IPS-11a (cell line): ENCODE measurements around the gene ATP6V0C.

Source experiments
- H3K4me3 ChIP-seq: one replicate; pipeline ENCODE4 v1.5.1; 2013; ENCODE audit warnings: low read depth, low read length, control low read depth

ATP6V0C gene

DNA sequence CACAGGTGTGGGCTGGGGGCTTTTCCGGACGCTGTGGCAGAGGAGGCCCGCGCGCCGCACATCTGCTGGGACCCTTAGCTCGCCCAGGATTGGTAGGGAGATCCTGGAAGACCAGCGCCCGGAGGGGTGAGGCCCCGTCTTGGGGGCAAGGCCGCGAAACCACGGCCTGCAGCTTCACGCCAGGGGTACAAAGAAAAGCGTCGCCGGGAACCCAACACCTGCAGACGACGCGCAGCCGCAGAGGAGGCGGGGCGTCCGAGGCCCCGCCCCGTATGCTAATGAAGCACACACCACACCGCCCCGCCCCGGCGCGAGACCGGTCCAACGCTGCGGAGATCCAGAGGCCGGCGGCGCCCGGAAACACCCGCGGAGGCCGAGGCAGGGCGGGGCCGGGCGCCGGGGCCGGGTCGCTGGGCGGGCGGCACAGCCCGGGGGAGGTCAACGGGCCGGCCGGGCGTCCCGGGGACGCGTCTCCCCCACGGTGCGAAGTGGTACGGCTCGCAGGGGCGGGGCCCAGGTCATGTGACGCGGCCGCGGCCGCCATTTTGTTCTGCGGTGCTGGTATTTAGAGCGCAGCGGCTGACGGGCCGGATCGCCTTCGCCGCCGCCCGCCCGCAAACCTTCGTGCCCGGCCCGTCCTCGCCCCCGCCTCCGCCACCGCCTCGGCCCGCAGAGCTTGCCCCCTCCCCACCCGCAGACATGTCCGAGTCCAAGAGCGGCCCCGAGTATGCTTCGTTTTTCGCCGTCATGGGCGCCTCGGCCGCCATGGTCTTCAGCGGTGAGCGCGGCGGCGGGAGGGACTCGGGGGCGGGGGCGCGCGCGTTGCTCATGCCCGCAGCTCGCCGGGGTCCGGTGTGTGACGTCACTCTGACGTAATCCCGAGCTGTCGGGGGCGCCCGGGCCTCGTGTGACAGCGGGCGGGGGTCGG, at the start of gene ATP6V0C:
Gene ATP6V0C (plus strand): TSS at position 548 of the 928 bp plus-strand sequence. CDS start 152 bp downstream, at position 700.
- peak within 1 kb of the TSS; percentile 77 for H3K4me3 ChIP-seq

DNA sequence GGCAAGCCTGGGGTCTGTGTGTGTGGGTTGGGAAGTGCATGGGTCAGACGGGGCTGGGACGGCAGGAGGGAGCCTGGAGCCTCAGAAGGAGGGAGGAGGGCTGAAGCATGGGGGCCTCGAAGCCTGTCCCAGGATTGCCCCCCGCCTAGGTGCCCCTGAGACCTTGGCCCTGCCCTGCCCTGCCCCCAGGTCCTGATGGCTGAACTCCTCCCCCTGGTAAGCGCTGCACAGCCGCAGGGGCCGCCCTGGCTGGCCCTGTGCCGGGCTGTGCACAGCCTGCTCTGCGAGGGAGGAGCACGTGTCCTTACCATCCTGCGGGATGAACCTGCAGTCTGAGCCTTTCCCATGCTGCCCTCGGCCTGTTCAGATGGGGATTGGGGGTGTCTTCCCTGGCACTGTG, 49.4 kb upstream of the ATP6V0C start:
- H3K4me3 ChIP-seq = no peak overlapping the region

DNA sequence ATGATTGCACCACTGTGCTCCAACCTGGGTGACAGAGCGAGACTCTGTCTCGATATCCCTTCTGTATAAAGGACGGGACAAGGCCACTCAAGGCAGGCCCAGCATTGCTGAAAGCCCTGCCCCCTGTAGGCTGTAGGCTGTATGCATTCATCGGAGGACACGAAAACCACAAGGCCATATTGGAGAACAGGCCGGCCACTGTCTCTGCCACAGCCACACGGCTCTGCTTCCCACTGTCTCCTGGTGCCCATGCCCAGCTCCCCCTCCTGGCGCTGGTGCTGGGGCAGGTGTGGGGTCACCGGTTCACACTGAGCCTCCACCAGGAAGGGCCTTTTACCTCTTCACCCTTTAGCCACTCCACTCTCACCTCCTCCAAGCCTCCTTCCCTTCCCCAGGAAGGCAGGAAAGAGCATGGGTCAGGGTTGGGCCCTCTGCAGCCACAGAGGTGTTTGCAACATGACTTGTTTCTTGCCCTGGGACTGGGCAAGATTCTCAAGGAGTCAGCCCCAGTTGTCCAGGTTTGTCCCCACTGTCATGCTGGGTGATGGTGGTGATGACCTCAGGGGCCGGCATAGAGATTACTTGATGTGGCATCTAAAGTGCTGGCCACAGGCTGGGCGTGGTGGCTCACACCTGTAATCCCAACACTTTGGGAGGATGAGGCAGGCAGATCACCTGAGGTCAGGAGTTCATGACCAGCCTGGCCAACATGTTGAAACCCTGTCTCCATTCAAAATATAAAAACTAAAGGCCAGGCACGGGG, 47.9 kb upstream of the ATP6V0C start:
- H3K4me3 ChIP-seq = no peak overlapping the region

DNA sequence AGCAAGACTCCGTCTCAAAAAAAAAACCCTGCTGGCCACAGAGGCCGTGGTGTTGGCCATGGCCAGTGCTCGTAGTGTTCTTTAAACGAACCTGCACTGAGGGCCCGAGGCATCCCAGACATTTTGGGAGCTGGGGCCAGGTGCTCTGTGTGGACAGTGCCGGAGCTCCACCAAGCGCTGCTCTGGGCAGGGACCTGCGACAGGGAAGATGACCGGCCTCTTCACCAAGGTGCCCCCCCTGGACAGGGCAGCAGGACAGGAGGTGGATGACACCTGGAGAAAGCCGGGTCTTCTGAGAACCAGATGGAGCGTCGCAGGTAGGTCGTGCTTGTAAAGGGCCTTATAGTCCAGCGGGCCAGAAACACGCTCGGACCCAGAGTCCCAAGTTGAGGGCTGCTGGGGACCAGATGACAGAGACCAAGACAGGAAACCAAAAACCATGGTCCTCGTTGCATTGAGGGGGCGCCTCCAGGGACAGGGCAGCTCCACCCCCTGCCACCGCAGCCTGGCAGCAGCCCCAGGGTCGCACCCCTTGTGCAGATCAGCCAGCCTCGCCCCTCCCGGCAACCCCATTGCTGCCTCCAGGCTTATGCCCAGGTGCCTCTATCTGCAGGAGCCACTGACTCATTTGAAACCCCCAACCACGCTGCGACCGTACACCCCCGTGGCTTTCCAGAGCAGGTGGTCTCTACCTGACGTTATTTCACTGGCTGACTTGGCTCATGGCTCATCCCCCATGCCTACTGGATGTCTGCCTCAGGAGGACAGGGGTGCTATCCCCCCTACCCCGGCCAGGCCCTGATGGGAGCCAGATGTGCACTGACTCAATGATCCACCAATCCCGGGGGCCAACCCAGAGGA, 46.9 kb upstream of the ATP6V0C start:
- no peak overlapping the region for H3K4me3 ChIP-seq

DNA sequence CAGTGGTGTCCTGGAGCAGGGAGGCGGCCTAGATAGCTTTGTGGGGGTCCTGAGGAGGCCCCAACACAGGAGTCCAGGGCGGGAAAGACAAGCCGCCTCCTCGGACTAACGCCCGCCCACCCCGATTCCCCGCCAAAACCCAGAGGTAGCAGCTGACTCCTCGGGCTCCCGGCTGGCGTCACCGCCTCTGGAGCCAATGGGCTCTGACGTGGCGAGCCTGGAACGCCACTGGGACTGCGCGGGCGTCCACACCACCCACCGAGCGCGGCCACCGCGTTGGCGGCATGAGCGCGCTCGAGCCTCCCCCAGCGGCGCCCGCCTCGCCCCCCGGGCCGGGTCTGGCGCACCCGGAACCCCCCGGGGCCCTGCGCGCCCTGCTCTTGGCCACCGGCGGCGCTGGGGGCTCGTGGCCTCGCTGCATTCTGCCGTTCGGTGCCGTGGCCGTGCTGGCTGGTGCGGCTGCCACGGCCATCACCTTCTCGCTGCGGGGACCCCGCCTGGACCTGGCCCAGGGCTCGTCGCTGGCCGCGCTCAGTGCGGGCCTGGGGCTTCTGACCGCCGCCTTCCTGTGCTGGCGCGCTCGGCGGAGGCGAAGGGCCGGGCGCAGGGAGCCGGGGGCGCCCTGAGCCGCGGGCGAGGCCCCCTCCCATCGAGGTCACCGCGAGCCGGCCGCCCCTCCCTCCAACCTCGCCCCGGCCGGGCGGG, 46.1 kb upstream of the ATP6V0C start:
- H3K4me3 ChIP-seq = peak overlapping the region; percentile 8

DNA sequence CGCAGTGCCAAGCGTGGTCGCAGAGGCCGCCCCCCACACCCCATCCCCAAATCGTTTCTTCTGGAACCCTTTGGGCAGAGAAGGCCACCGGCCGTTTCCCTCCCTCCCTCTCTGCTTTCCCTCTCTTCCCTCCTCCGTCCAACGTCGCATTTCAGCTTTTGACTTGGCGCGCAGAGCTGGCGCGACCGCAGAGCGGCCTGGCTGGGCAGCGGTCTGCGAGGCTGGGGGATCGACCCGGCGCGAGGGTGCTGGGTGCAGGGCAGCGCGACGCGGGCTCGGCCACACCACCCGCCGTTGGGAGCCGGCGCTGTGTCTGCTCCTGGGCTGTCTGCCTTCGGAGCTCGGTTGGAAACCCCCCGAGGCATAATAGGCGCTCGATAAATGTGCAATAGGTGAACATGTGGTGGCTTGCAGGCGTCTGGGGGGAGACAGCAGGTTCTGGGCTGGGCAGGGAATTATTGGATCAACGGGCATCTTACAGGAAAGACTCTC, 45.5 kb upstream of the ATP6V0C start:
- peak overlapping the region; percentile 8 for H3K4me3 ChIP-seq

DNA sequence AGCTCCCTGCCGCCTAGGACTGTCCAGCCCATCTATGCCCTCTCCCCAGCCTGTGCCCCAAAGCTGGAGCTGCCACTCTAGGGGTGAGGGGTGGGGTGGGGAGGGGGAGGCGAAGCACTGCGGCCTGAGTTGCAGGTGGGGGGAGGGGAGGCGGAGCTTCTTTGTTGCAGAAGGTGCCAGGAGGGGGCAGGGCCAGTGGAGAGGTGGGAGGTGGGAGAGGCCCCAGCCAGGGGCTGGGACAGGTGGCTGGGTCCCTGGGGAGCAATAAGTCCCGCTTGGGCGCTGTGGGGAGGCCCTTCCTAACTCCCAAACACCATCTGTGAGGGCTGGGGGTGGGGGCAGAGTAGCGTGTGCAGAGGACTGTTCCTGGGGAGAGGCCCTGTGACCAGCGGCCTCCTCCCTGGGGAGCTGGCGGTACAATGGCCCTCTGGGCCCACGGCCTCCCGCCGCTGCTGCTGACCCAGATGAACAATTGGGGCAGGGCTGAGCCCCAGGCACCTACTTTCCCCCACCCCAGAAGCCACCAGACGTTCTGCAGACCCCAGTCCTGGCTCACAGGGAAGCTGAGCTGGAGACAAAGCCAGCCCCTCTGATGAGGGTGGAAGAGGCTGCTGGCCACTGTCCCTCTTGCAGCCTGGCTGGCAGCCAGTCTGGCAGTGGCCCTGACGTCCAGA, 44.9 kb upstream of the ATP6V0C start:
- H3K4me3 ChIP-seq = peak overlapping the region; percentile 2

DNA sequence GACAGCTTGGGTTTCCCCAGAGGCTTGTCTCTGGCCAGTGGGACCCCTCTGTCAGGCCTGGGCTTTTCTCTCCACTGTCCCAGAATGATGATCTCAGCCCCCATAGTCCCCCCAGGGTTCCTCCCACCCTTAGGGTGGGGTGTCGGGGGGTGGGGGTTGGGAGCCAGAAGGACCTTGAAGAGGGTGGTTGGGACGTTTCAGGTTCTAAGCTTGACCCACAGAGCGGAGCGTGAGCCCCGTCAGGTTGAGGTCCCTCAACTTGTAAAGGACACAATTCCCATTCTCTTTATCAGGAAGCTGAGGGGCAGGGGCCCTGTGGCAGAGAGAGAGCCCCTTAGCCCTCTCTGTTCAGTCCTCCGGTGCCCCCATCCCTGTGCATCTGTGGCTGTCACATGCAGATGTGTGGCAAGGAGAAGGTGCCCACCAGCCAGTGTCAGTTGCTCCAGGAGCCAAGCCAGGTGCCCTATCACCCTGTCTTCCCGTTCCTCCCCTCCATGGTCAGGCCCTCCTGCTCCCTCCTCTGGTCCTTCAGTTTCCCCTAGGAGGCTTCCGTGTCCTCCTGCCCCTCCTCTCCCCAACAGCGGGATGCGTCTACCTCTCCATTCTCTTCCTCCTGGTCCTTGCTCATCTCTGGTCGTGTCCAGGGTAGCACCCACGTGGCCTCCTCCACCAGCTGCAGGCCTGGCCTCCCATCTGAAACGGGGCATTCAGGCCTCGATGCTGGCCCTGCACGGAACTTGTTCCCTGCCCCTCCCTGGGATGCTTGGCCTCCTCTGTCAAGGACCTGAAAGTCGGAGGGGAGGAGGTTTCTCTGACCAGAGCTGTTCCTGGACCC, 44.1 kb upstream of the ATP6V0C start:
- H3K4me3 ChIP-seq = no peak overlapping the region

DNA sequence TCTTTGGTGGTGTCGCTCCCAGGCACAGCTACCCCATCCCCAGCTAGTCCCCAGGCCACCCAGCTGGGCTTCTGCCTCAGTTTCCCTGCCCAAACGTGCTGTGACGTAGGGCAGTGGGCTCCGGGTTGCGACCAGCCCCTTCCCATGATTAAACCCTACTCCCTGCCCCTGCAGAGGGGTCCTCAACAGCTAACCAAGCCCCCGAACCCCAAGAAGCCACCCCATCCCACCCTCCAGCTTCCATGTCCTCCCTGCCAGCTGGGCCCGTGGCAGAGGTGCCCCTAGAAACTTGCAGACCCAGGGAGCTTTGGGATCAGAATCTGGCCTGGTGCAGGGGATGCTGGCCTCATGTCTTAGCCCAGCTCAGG, 43.5 kb upstream of the ATP6V0C start:
- H3K4me3 ChIP-seq = no peak overlapping the region

DNA sequence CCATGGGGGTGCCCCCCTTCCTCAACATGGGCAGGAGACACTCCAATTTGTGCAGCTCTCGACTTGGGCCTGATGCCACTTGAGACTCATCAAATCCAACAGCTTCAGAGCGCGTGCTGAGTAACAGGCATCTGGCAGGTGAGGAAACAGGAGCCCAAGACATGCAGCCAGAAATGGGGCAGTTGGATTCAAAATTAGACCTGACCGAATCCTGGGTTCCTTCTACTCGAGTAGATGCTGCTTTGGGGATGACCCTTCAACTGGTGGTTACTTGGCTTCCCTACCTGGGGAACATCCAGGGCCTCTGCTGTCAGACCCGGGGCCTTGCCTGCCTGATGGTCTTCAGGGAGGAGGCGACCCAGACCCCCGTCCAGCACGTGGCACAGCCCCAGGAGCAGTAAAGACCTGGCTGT, 43.1 kb upstream of the ATP6V0C start:
- H3K4me3 ChIP-seq = no peak overlapping the region

DNA sequence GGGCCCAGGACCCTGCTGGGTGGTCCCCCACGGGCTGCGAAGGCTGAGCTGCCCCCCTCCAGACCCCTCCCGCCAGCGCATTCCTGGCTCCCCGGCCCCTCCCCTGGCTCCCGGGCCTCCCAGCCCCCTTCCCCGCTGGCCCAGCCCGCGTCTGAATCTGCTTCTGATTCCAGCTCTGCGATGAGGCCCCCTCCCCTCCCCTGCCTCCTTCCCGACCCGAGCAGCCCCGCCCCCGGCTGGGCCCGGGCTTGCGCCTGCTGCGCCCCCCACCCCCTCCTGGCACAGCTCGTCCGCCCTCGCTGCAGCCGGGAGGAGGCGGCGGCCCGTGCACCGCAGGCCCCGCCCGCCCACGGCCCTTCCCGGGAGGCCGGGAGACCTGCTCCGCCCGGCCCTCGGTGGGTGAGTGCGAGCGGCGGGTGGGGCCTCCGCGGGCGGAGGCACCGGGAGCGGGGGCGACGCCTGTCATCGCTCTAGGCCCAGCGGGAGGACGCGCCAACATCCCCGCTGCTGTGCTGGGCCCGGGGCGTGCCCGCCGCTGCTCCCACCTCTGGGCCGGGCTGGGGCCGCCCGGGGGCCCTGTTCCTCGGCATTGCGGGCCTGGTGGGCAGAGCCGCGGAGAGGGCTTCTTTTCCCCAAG, 42.6 kb upstream of the ATP6V0C start, which contains the start of gene NTN3:
Gene NTN3 (plus strand): TSS at position 282 of the 637 bp plus-strand sequence. CDS start 405 bp downstream, outside the sequence.
- no peak within 1 kb of the TSS for H3K4me3 ChIP-seq

DNA sequence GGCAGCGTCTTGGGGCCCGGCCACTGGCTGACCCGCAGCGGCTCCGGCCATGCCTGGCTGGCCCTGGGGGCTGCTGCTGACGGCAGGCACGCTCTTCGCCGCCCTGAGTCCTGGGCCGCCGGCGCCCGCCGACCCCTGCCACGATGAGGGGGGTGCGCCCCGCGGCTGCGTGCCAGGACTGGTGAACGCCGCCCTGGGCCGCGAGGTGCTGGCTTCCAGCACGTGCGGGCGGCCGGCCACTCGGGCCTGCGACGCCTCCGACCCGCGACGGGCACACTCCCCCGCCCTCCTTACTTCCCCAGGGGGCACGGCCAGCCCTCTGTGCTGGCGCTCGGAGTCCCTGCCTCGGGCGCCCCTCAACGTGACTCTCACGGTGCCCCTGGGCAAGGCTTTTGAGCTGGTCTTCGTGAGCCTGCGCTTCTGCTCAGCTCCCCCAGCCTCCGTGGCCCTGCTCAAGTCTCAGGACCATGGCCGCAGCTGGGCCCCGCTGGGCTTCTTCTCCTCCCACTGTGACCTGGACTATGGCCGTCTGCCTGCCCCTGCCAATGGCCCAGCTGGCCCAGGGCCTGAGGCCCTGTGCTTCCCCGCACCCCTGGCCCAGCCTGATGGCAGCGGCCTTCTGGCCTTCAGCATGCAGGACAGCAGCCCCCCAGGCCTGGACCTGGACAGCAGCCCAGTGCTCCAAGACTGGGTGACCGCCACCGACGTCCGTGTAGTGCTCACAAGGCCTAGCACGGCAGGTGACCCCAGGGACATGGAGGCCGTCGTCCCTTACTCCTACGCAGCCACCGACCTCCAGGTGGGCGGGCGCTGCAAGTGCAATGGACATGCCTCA, 41.9 kb upstream of the ATP6V0C start:
- no peak overlapping the region for H3K4me3 ChIP-seq

DNA sequence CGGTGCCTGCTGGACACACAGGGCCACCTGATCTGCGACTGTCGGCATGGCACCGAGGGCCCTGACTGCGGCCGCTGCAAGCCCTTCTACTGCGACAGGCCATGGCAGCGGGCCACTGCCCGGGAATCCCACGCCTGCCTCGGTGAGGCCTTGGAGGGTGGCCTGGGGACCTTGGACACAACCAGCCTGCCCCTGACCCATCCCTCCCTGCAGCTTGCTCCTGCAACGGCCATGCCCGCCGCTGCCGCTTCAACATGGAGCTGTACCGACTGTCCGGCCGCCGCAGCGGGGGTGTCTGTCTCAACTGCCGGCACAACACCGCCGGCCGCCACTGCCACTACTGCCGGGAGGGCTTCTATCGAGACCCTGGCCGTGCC, 41.3 kb upstream of the ATP6V0C start:
- H3K4me3 ChIP-seq = no peak overlapping the region

DNA sequence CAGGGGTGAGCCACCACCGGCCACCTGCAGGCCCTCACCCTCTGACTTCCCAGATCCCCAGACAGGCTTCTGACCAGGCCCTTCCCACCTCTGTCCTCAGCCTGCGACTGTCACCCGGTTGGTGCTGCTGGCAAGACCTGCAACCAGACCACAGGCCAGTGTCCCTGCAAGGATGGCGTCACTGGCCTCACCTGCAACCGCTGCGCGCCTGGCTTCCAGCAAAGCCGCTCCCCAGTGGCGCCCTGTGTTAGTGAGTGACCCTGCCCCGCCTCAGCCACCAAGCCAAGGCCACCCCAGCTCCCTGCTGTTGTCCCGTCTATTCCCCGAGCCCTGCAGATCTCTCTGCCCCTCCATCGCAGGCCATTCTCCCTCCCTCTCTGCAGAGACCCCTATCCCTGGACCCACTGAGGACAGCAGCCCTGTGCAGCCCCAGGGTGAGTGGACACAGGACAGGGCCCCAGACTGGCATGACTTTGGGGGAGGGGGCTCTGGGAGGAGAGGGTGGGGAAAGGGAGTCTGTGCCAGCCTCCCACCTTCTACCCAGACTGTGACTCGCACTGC, 40.8 kb upstream of the ATP6V0C start:
- H3K4me3 ChIP-seq = no peak overlapping the region

DNA sequence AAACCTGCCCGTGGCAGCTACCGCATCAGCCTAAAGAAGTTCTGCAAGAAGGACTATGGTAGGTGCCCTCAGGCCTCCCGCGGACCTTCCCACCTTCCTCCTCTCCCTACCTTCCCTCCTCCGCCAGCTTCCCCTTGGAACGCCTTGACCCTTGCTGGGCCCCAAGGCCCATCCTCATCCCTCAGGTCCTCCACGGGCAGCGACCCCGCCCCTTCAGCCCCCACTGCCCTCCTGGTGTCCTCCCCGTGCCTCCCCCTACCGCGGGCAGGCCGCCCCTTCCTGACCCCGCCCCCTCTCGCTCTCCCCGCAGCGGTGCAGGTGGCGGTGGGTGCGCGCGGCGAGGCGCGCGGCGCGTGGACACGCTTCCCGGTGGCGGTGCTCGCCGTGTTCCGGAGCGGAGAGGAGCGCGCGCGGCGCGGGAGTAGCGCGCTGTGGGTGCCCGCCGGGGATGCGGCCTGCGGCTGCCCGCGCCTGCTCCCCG, 40.3 kb upstream of the ATP6V0C start:
- no peak overlapping the region for H3K4me3 ChIP-seq

DNA sequence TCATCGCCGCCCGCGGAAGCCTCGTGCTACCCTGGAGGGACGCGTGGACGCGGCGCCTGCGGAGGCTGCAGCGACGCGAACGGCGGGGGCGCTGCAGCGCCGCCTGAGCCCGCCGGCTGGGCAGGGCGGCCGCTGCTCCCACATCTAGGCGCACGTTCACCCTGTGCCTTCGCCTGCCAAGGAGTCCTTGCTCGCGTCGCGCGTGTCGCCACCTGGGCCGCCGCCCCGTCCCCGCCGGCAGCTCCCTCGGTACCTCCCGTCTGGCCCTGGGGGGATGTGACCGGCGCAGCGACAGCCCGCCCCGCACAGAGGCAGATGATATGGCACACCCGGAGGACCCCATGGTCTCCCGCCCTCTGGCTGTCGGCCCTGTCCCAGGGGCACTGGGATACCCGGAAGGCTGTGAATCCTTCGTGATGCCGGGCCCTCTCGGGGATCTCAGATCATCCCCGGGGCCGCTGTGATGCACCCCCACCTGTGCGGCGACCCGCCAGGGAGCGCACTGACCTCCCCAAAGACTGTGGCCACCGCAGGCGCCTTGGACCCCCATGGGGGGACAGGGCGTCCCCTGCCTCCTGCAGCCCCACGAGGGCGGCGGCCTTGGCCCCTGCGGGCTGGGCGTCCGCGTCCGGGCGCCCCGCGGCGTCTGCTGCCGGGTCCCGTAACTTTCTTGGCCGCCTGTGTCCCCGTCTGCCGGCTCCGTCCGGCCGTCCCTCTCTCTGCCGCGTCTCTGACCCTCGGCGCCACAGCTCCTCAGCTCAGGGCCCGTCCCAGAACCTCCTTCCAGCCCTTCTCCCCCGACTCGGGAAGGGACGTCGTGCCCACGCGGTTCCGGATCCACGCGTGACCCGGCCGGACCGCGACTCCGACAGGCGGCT, 39.5 kb upstream of the ATP6V0C start:
- peak overlapping the region; percentile 50 for H3K4me3 ChIP-seq
